CD4-positive, alpha-beta memory T cell (primary cell): ENCODE measurements around the gene PRR35. TPM values are rescaled to one million over a fixed set of nuclear protein-coding genes. Genes with fewer than 3 reads are reported as not detected.
A peak's percentile ranks its signal among the peaks of the same experiment; 100 is the strongest.

ENCODE experiments used
- CTCF ChIA-PET: fragments of 350-600 bp; sonication (Branson Sonifier 250); formaldehyde crosslinking; loops from one replicate; lab custom pipeline; 2021; ENCODE audit warnings: inconsistent platforms; ENCODE audit not compliant: partially characterized antibody; lab: Charles Lee
- POLR2A ChIA-PET: fragments of 350-600 bp; sonication (Branson Sonifier 250); formaldehyde crosslinking; loops from one replicate; lab custom pipeline; 2021; ENCODE audit not compliant: partially characterized antibody; lab: Charles Lee
- DNase-seq, 5 donors: peaks; one replicate each; pipeline versions ENCODE4 v3.0.0 to v3.0.0-alpha.2; 2020 to 2022; ENCODE audit warnings: mixed read lengths in 1 of 5
- H3K27ac ChIP-seq: one replicate; pipeline ENCODE4 v1.7.0; 2013; ENCODE audit warnings: low read depth, low read length
- H3K27me3 ChIP-seq: 2 replicates; pipeline ENCODE4 v1.7.0; 2013; ENCODE audit warnings: mild to moderate bottlenecking, low read length, moderate library complexity; ENCODE audit not compliant: insufficient read depth
- H3K36me3 ChIP-seq: 2 replicates; pipeline ENCODE4 v1.7.0; 2013; ENCODE audit warnings: mild to moderate bottlenecking, low read length, moderate library complexity; ENCODE audit not compliant: insufficient read depth
- H3K4me1 ChIP-seq: 2 replicates; pipeline ENCODE4 v1.7.0; 2013; ENCODE audit warnings: mild to moderate bottlenecking, low read length, moderate library complexity; ENCODE audit not compliant: insufficient read depth
- H3K4me3 ChIP-seq, 2 donors: one replicate each; pipeline ENCODE4 v1.7.0; 2013; ENCODE audit warnings: low read length in 2 of 2, mild to moderate bottlenecking in 1 of 2
- H3K9me3 ChIP-seq, 2 donors: one replicate each; pipeline ENCODE4 v1.7.0; 2013; ENCODE audit warnings: low read length in 2 of 2, control low read depth in 1 of 2; ENCODE audit not compliant: control insufficient read depth in 1 of 2
- H3K27ac Mint-ChIP-seq, 7 donors: one replicate each; pipeline ENCODE4 v1.8.0; 2020 to 2021; ENCODE audit warnings: mixed read lengths in 7 of 7, mild to moderate bottlenecking in 6 of 7, inconsistent platforms in 3 of 7, moderate library complexity in 3 of 7
- H3K27me3 Mint-ChIP-seq, 2 donors: one replicate each; pipeline ENCODE4 v1.8.0; 2020 to 2021; ENCODE audit warnings: mixed read lengths in 2 of 2
- H3K36me3 Mint-ChIP-seq, 2 donors: one replicate each; pipeline ENCODE4 v1.8.0; 2020 to 2021; ENCODE audit warnings: mixed read lengths in 2 of 2, inconsistent platforms in 1 of 2, mild to moderate bottlenecking in 1 of 2
- H3K4me1 Mint-ChIP-seq, 4 donors: one replicate each; pipeline ENCODE4 v1.8.0; 2020 to 2021; ENCODE audit warnings: mixed read lengths in 4 of 4, mild to moderate bottlenecking in 1 of 4
- H3K4me3 Mint-ChIP-seq, 8 donors: one replicate each; pipeline ENCODE4 v1.8.0; 2020 to 2021; ENCODE audit warnings: mixed read lengths in 8 of 8, mild to moderate bottlenecking in 7 of 8, moderate library complexity in 6 of 8, inconsistent platforms in 3 of 8
- H3K9me3 Mint-ChIP-seq, 8 donors: one replicate each; pipeline ENCODE4 v1.8.0; 2020 to 2021; ENCODE audit warnings: mixed read lengths in 8 of 8, mild to moderate bottlenecking in 5 of 8, inconsistent platforms in 3 of 8, moderate library complexity in 1 of 8
- intact Hi-C: fragments of 100-400 bp; cut with micrococcal nuclease; formaldehyde crosslinking; loops from one replicate; pipeline ENCODE4 v1.15.1; 2023
- polyA plus RNA-seq, 2 donors: library from polyadenylated mRNA; unstranded; fragments of 300-500 nt; fragmentation: Illumina TruSeq; gene quantifications; one replicate each; pipeline ENCODE4 v1.2.3, GENCODE V29; 2021
- total RNA-seq, 2 experiments: library from RNA; stranded (reverse); gene quantifications; one replicate each; pipeline ENCODE4 v1.2.3, GENCODE V29; 2021

PRR35 gene
- total and polyA plus RNA-seq, 4 experiments from 2014 or later, result not detected

DNA sequence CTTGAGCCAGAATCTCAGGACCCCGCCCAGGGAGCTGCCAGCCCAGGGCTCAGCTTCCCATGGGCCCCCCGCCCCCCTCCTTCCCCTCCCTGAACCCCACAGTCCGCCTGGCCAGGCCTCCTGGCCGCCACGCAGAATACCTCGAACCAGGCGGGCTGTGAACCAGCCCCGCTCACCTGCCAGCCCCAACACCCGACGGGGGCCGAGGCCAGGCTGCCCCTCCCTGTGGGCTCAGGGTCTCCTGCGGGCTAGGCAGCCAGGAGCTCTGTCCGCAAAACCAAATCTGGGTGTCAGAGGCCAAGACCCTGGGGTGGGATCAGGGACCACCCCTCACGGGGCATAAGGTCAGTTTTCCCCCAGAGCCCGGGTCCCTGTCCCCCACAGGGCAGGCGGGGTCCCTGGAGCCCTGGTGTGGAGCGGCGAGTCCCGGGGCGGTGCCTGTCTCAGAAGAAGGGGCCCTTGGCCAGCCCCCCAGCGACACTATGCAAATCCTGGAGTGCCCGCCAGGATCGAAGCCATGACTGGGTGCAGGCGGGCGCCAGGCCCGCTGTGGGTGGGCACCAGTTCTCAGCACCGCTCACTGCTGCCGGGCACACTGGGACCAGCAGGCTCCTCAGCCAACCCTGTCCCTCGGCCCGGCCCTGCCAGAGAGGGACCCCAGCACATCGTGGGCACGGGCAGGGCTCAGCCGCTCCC, 6.4 kb upstream of the PRR35 start:
- H3K4me3 ChIP-seq, result no peak overlapping the region
- H3K27ac ChIP-seq, result no peak overlapping the region
- Mint-ChIP-seq H3K9me3 (no peaks in the 10 kb centered on the region), H3K4me1 (no peaks in the 10 kb centered on the region), H3K27me3 (peaks cover 0 to 3% of the 10 kb centered on the region in 2 donors), H3K36me3 (peaks cover 0 to 1% of the 10 kb centered on the region in 2 donors), H3K27ac (no peak overlapping the region), H3K4me3 (no peak overlapping the region)
- peaks cover 2% of the 10 kb centered on the region for H3K27me3 ChIP-seq
- H3K9me3 ChIP-seq, result no peaks in the 10 kb centered on the region
- no peaks in the 10 kb centered on the region for H3K4me1 ChIP-seq
- ChIA-PET POLR2A (no interaction called here), CTCF (no interaction called here)
- H3K36me3 ChIP-seq, result no peaks in the 10 kb centered on the region
- intact Hi-C loops, result no loop called here
- no peak for DNase-seq

DNA sequence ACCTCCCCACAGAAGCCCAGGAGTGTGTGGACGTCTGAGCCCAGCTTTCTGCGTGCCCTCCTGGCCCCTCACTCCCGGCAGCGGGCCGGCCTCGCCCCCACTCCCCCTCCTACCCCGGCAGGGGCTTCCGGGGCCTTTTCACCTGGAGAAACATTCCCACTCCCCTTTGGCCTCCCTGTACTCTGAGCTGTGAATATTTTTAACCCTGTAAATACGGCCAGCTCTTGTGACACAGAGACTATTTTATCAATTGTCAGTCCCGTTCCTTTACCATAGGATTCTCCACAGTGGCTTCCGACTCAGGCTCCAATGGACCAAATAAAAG, 5.9 kb upstream of the PRR35 start:
- peaks cover 0 to 3% of the 10 kb centered on the region in 2 donors for H3K27me3 Mint-ChIP-seq
- Histone ChIP-seq H3K36me3 (no peaks in the 10 kb centered on the region), H3K27ac (no peak overlapping the region), H3K27me3 (peaks cover 3% of the 10 kb centered on the region), H3K9me3 (no peaks in the 10 kb centered on the region), H3K4me3 (no peak overlapping the region), H3K4me1 (no peaks in the 10 kb centered on the region)
- no peak overlapping the region for H3K4me3 Mint-ChIP-seq
- no peaks in the 10 kb centered on the region for H3K4me1 Mint-ChIP-seq
- no peak for DNase-seq
- no peaks in the 10 kb centered on the region for H3K9me3 Mint-ChIP-seq
- H3K36me3 Mint-ChIP-seq, result peaks cover 0 to 1% of the 10 kb centered on the region in 2 donors
- POLR2A ChIA-PET, result no interaction called here
- intact Hi-C loops, result no loop called here
- H3K27ac Mint-ChIP-seq, result no peak overlapping the region
- CTCF ChIA-PET, result no interaction called here

DNA sequence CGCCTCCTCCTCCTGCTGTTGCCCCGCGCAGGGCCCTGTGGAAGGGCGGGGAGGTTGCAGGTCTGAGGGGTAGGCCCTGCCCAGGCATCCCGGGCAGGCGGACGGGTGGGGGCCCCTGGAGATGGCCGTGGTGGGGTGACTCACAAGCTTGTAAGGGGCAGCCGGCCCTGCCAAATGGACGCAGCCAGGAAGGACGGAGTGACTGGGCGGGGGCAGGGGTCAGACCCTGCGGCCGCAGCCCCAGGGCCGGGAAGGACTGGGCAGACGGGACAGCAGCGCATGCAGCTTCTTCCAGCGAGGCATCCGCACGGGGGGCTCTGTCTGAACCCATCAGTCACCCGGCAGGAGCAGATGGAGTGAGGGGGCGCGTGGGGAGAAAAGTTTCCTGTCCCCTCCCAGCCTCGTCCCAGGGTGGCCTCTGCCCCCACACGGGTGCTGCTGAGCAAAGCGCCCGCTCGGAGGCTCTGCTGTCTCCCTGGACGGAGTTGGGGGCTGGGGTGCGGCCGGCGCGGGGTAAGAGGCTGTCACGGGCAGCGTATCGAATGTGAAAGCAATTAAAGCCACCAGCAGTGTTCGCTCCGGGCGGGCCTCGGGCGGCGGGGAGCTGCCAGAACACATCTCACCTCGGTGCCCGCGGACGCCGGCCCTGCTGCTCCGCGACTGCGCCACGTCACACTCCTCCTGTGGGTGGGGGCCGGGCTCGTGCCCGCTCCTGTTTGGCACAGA, 5.4 kb upstream of the PRR35 start:
- H3K4me3 Mint-ChIP-seq, result no peak overlapping the region
- intact Hi-C loops, result no loop called here
- H3K27ac Mint-ChIP-seq, result no peak overlapping the region
- ChIA-PET CTCF (no interaction called here), POLR2A (no interaction called here)
- no peaks in the 10 kb centered on the region for H3K9me3 Mint-ChIP-seq
- no peaks in the 10 kb centered on the region for H3K4me1 Mint-ChIP-seq
- no peak for DNase-seq
- Histone ChIP-seq H3K36me3 (no peaks in the 10 kb centered on the region), H3K27me3 (peaks cover 3% of the 10 kb centered on the region), H3K4me1 (no peaks in the 10 kb centered on the region), H3K9me3 (no peaks in the 10 kb centered on the region), H3K27ac (no peak overlapping the region), H3K4me3 (no peak overlapping the region)
- H3K27me3 Mint-ChIP-seq, result peaks cover 0 to 3% of the 10 kb centered on the region in 2 donors
- H3K36me3 Mint-ChIP-seq, result peaks cover 0 to 1% of the 10 kb centered on the region in 2 donors

DNA sequence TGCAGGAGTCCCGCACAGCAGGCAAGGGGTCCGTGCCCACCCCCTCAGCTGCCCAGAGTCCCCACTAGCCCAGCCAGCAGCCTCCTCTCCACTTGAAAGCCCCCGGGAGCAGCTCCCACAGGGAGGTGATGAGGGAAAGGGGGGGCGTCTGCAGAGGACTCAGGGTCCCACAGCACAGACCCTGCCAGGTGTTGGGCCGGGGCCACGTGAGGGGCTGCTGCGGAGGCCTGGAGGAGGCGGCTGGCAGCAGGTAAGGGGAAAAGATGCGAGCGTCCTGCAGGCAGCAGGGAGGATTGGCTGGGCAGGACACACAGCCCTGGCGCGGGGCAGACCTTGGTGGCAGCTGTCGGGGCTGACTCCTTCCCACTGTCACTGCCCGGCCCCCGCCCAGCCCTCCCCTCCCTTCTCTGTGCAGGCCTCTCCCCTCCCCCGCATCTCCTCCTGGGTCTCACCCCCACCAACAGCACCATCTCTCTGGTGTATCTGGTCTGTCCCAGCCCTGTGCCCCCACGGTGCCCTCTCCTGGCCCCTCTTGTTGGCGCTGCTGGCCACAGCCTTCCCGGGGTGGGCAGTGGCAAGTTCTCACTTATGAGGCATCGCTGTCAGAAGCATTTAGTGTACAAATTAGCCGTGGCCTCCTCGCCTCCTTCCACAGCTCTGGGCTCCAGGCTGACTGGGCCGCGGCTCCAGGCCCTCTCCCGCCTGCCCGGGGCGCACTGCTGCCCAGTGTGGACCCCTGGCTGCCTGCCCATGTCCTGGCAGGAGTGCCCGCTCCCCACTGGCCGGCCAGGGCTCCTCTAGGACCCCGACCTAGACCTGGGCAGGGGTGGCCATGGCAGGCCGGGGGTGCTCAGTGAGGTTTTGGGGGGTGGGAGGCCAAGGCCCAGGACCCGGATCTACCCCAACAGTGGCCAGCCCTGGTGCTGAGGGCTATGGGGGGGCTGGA, 4.4 kb upstream of the PRR35 start:
- CTCF ChIA-PET, result no interaction called here
- no peaks in the 10 kb centered on the region for H3K9me3 Mint-ChIP-seq
- POLR2A ChIA-PET, result interaction anchor here (1.1 kb wide), 1 partner anchor 1595 kb away, joined by 4 read pairs; no protein-coding TSS in a partner anchor

DNA sequence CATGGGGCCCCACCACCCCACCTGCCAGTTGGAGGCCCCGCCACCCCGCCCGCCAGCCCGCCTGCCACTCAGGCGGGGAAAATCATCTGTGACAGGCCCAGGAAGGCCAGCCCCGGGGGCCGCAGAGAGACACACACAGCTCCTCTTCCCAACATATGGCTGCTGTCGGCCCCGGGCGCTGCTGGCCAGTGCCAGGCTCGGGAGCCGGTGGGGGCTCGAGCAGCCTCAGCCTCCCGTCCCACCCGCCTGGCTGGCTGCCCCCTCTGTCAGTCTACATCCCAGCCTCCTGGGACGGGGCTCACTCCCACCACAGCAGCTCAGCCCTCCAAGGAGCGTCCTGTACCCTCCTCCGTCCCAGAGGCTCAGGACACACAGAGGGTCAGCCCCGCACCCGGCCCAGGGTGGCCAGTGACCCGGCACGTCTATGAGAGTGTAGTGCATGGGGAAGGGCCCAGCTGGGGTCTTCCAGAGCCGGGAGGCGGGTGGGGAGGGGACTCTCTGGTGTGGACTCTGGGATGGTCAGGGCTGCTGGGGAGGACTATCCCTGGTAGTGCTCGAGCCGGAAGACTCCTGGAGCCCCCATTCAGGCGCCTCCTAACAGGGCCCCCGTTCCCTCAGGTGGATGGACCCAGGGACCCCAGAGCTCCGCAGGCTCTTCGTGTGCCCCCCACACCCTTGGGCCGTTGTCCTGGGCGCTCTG, 3.6 kb upstream of the PRR35 start:
- Histone ChIP-seq H3K4me3 (no peak overlapping the region), H3K9me3 (no peaks in the 10 kb centered on the region), H3K27me3 (peaks cover 3% of the 10 kb centered on the region), H3K36me3 (no peaks in the 10 kb centered on the region), H3K27ac (no peak overlapping the region), H3K4me1 (no peaks in the 10 kb centered on the region)
- POLR2A ChIA-PET, result interaction anchor here (1.1 kb wide), 1 partner anchor 1595 kb away, joined by 4 read pairs; no protein-coding TSS in a partner anchor
- H3K4me3 Mint-ChIP-seq, result no peak overlapping the region
- H3K27ac Mint-ChIP-seq, result peak overlapping the region in 1 of 7 donors; percentile 75
- H3K9me3 Mint-ChIP-seq, result no peaks in the 10 kb centered on the region
- CTCF ChIA-PET, result no interaction called here
- no peaks in the 10 kb centered on the region for H3K4me1 Mint-ChIP-seq
- intact Hi-C loops, result no loop called here
- H3K36me3 Mint-ChIP-seq, result peaks cover 0 to 1% of the 10 kb centered on the region in 2 donors
- peaks cover 0 to 3% of the 10 kb centered on the region in 2 donors for H3K27me3 Mint-ChIP-seq
- DNase-seq, result no peak

More for the DNA sequence above, 4.4 kb upstream of the PRR35 start:
- Mint-ChIP-seq H3K27ac (no peak overlapping the region), H3K4me1 (no peaks in the 10 kb centered on the region), H3K4me3 (no peak overlapping the region), H3K27me3 (peaks cover 0 to 3% of the 10 kb centered on the region in 2 donors), H3K36me3 (peaks cover 0 to 1% of the 10 kb centered on the region in 2 donors)
- H3K27ac ChIP-seq, result no peak overlapping the region
- intact Hi-C loops, result no loop called here
- no peaks in the 10 kb centered on the region for H3K4me1 ChIP-seq
- no peaks in the 10 kb centered on the region for H3K36me3 ChIP-seq
- DNase-seq, result no peak
- peaks cover 3% of the 10 kb centered on the region for H3K27me3 ChIP-seq
- no peak overlapping the region for H3K4me3 ChIP-seq
- no peaks in the 10 kb centered on the region for H3K9me3 ChIP-seq

DNA sequence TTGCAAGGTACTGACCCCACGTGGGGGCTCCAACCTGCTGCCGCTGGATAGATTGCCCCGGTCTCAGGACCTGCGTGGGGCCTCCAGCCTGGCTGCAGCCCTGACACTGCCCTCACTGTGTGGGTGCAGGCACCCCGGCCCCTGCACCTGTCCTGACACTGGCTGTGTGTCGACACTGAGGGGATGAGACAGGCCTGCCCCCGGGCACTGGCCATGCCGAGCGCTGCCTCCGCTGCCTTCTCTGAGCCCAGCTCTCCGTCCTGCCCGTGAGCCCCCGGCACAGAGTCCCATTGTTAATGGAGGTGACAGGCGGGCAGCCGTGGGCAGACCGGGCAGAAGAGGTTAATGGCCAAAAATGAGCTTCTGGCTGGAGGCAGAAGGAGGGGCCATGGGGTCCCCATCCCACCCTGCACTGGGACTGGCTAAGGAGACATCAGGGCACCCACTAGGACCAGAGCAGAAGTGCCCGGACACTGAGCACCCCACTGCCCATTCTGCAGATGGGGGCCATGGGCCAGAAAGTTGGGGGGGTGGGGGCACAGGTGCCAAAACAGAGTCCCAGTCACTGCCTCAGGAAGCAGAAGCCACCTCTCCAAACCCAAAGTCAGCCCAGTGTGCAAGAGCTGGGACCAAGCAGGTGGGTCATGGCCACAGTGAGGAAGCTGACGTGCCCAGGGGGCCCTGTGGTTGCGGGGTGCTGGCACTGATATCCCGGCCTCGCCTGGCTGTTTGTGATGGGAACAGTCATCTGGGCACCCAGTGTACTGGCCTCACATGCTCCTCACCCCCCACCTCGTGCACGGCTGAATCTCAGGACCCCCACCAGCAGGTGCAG, 2.5 kb upstream of the PRR35 start:
- intact Hi-C loops, result no loop called here
- Histone ChIP-seq H3K27ac (no peak overlapping the region), H3K4me1 (no peaks in the 10 kb centered on the region), H3K4me3 (no peak overlapping the region), H3K27me3 (peaks cover 3% of the 10 kb centered on the region), H3K36me3 (no peaks in the 10 kb centered on the region), H3K9me3 (no peaks in the 10 kb centered on the region)
- DNase-seq, result no peak
- Mint-ChIP-seq H3K4me3 (no peak overlapping the region), H3K9me3 (no peaks in the 10 kb centered on the region), H3K4me1 (peaks cover 0 to 2% (median 0%) of the 10 kb centered on the region in 4 donors), H3K27me3 (peaks cover 0 to 7% of the 10 kb centered on the region in 2 donors), H3K36me3 (peaks cover 0 to 1% of the 10 kb centered on the region in 2 donors), H3K27ac (no peak overlapping the region)
- POLR2A ChIA-PET, result no interaction called here
- CTCF ChIA-PET, result no interaction called here
